Germinal center (tissue), 1 donor: Measurements from ENCODE around the gene H2BK1.

Source experiments
- DNase-seq: peaks from one replicate; pipeline ENCODE4 v3.0.0; 2012; ENCODE audit warnings: mixed read lengths, low spot score

H2BK1 gene

GRCh38 chr7:151210087-151210854, at the start of gene H2BK1:
Gene H2BK1 (minus strand): TSS chr7:151210488. CDS start chr7:151210318, 170 bp downstream.
- no peak for DNase-seq

- no peak for DNase-seq
Observed at GRCh38 chr7:151257990-151258389, 47.7 kb upstream of the H2BK1 start.

- DNase-seq = no peak
Observed at GRCh38 chr7:151256410-151257045, 46.2 kb upstream of the H2BK1 start.

GRCh38 chr7:151255390-151255789, 45.1 kb upstream of the H2BK1 start:
- DNase-seq = no peak

- no peak for DNase-seq
Observed at GRCh38 chr7:151254851-151255250, 44.6 kb upstream of the H2BK1 start.

GRCh38 chr7:151254316-151254715, 44.0 kb upstream of the H2BK1 start:
- no peak for DNase-seq

GRCh38 chr7:151252961-151253711, 42.8 kb upstream of the H2BK1 start:
- no peak for DNase-seq

- no peak for DNase-seq
Observed at GRCh38 chr7:151252561-151252835, 42.2 kb upstream of the H2BK1 start.

GRCh38 chr7:151251689-151252560, 41.6 kb upstream of the H2BK1 start:
- DNase-seq = no peak

GRCh38 chr7:151251328-151251688, 41.0 kb upstream of the H2BK1 start:
- no peak for DNase-seq

- no peak for DNase-seq
Observed at GRCh38 chr7:151250181-151251132, 40.2 kb upstream of the H2BK1 start.

- no peak for DNase-seq
Observed at GRCh38 chr7:151249732-151250072, 39.4 kb upstream of the H2BK1 start.

- no peak for DNase-seq
Observed at GRCh38 chr7:151249034-151249731, 38.9 kb upstream of the H2BK1 start.

- DNase-seq = no peak
Observed at GRCh38 chr7:151248346-151249033, 38.2 kb upstream of the H2BK1 start, which contains the start of gene SMARCD3. Gene SMARCD3 (minus strand): TSS chr7:151248694. CDS start chr7:151248562, 132 bp downstream.

- DNase-seq = no peak
Observed at GRCh38 chr7:151247611-151248345, 37.5 kb upstream of the H2BK1 start.

GRCh38 chr7:151246851-151247580, 36.7 kb upstream of the H2BK1 start:
- DNase-seq = no peak

- no peak for DNase-seq
Observed at GRCh38 chr7:151246102-151246850, 36.0 kb upstream of the H2BK1 start.
